ENCODE results near the gene NACC1.
"Not testable (repeated sequence)": the region's sequence is repeated elsewhere in the genome, so short reads cannot be mapped to it uniquely, and the experiment has no call there.

The NACC1 gene

GRCh38 chr19:13138171-13138915, 20.3 kb downstream of the NACC1 start:
- DNase-seq (ENCODE audit: low read depth in 1 of 2, low spot score in 1 of 2), result no peak

- DNase-seq (ENCODE audit: low read depth in 1 of 2, low spot score in 1 of 2), result no peak
Observed at GRCh38 chr19:13138916-13139198, 20.8 kb downstream of the NACC1 start.

- DNase-seq (ENCODE audit: low read depth in 1 of 2, low spot score in 1 of 2), result no peak
Observed at GRCh38 chr19:13139633-13140311, 21.7 kb downstream of the NACC1 start.

- no peak for DNase-seq (ENCODE audit: low read depth in 1 of 2, low spot score in 1 of 2)
Observed at GRCh38 chr19:13146763-13147563, 28.9 kb downstream of the NACC1 start.

- DNase-seq (ENCODE audit: low read depth in 1 of 2, low spot score in 1 of 2), result not testable (repeated sequence)
Observed at GRCh38 chr19:13149173-13149627, 31.1 kb downstream of the NACC1 start.

GRCh38 chr19:13149628-13150186, 31.6 kb downstream of the NACC1 start:
- DNase-seq (ENCODE audit: low read depth in 1 of 2, low spot score in 1 of 2), result no peak

GRCh38 chr19:13150187-13150930, 32.3 kb downstream of the NACC1 start, which contains the start of the genes IER2 and STX10:
Gene IER2, plus strand, starts transcription at chr19:13150411. Its CDS starts 2,776 bp downstream, at chr19:13153187.
Gene STX10, minus strand, starts transcription at chr19:13150375. Its CDS starts 202 bp downstream, at chr19:13150173.
- DNase-seq (ENCODE audit: low read depth in 1 of 2, low spot score in 1 of 2), result peak; percentile 86 to 87

GRCh38 chr19:13150931-13151604, 33.0 kb downstream of the NACC1 start:
- DNase-seq (ENCODE audit: low read depth in 1 of 2, low spot score in 1 of 2), result peak; percentile 11 to 22

- peak; percentile 90 to 93 for DNase-seq (ENCODE audit: low read depth in 1 of 2, low spot score in 1 of 2)
Observed at GRCh38 chr19:13151605-13152355, 33.7 kb downstream of the NACC1 start.

GRCh38 chr19:13152356-13152973, 34.4 kb downstream of the NACC1 start:
- no peak for DNase-seq (ENCODE audit: low read depth in 1 of 2, low spot score in 1 of 2)

GRCh38 chr19:13152974-13153568, 35.0 kb downstream of the NACC1 start:
- peak; percentile 93 to 97 for DNase-seq (ENCODE audit: low read depth in 1 of 2, low spot score in 1 of 2)

GRCh38 chr19:13153569-13154240, 35.6 kb downstream of the NACC1 start:
- peak; percentile 13 to 20 for DNase-seq (ENCODE audit: low read depth in 1 of 2, low spot score in 1 of 2)

- peak; percentile 34 to 44 for DNase-seq (ENCODE audit: low read depth in 1 of 2, low spot score in 1 of 2)
Observed at GRCh38 chr19:13154241-13154778, 36.2 kb downstream of the NACC1 start.

- DNase-seq (ENCODE audit: low read depth in 1 of 2, low spot score in 1 of 2), result peak; percentile 66 to 68
Observed at GRCh38 chr19:13154911-13155471, 36.9 kb downstream of the NACC1 start.

GRCh38 chr19:13155472-13156359, 37.7 kb downstream of the NACC1 start:
- peak; percentile 58 to 63 for DNase-seq (ENCODE audit: low read depth in 1 of 2, low spot score in 1 of 2)

- no peak for DNase-seq (ENCODE audit: low read depth in 1 of 2, low spot score in 1 of 2)
Observed at GRCh38 chr19:13159713-13160112, 41.6 kb downstream of the NACC1 start.
